ENCODE results near the gene UHRF1. TPM values are rescaled to one million over a fixed set of nuclear protein-coding genes. Genes with fewer than 3 reads are reported as not detected.

The UHRF1 gene
- total RNA-seq, 2 experiments from 2014 or later = 86.5 to 88.3 TPM

DNA sequence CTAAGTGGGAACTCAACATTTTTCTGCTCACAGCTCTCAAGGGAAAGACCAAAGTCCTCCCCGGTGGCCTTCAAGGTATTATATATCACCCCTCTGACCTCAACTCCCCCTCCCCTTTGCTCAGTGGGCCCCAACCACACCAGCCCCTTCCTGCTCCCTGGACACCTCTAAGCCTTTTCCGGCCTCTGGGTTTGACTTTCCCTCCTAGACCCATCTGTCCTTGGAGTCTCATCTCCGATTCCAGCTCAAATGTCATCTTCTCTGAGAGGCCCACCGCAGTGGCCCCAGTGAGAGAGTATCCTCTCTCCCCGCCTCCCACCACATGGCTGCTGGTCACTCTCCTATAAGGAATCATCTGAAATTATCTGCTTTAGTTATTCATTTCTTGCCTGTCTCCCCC, 941 bp upstream of the UHRF1 start:
- DNase-seq = no peak
- H3K9me3 Mint-ChIP-seq = no peaks in the 10 kb centered on the region
- ChIA-PET CTCF (interaction anchor here (0.8 kb wide), 1 partner anchor 117 kb away, joined by 3 read pairs; the partner anchor contains the start of gene FEM1A), POLR2A (interaction anchor here (1.0 kb wide), 1 partner anchor 58 kb away, joined by 3 read pairs; no protein-coding TSS in a partner anchor)
- no peak overlapping the region for H3K27ac Mint-ChIP-seq
- peaks cover 27% of the 10 kb centered on the region for H3K36me3 Mint-ChIP-seq (ENCODE audit: low read depth)
- H3K27me3 Mint-ChIP-seq = no peaks in the 10 kb centered on the region
- H3K4me1 Mint-ChIP-seq = peaks cover 28% of the 10 kb centered on the region
- peak overlapping the region; percentile 44 for H3K4me3 Mint-ChIP-seq

DNA sequence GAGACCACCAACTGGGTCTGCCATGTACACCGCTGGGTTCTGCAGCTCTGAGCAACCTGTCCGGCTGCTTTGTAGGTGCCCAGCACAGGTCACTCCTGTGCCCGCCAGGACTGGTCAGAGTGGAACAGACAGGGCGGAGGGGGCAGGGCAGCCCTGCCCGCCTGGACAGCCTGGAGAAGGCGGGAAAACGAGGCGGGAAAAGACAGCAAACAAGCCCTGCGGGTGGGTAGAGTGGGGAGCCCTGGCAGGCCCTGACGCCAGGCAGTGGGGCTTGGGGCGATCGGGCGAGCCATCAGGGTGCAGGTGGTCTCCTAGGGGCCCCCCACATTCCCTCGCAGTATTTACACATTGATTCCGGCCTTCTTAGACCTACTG, 533 bp upstream of the UHRF1 start:
- H3K36me3 Mint-ChIP-seq (ENCODE audit: low read depth) = peaks cover 31% of the 10 kb centered on the region
- ChIA-PET CTCF (interaction anchor here (0.8 kb wide), 1 partner anchor 118 kb away, joined by 3 read pairs; the partner anchor contains the start of gene FEM1A), POLR2A (interaction anchor here (0.7 to 1.7 kb wide), 3 partner anchors 40 to 60 kb away, joined by 3 to 4 read pairs (median 3); partner anchors contain the start of gene KDM4B)
- H3K4me3 Mint-ChIP-seq = peak overlapping the region; percentile 44
- H3K27ac Mint-ChIP-seq = no peak overlapping the region
- H3K9me3 Mint-ChIP-seq = no peaks in the 10 kb centered on the region
- no peak for DNase-seq
- H3K27me3 Mint-ChIP-seq = no peaks in the 10 kb centered on the region
- H3K4me1 Mint-ChIP-seq = peaks cover 33% of the 10 kb centered on the region

DNA sequence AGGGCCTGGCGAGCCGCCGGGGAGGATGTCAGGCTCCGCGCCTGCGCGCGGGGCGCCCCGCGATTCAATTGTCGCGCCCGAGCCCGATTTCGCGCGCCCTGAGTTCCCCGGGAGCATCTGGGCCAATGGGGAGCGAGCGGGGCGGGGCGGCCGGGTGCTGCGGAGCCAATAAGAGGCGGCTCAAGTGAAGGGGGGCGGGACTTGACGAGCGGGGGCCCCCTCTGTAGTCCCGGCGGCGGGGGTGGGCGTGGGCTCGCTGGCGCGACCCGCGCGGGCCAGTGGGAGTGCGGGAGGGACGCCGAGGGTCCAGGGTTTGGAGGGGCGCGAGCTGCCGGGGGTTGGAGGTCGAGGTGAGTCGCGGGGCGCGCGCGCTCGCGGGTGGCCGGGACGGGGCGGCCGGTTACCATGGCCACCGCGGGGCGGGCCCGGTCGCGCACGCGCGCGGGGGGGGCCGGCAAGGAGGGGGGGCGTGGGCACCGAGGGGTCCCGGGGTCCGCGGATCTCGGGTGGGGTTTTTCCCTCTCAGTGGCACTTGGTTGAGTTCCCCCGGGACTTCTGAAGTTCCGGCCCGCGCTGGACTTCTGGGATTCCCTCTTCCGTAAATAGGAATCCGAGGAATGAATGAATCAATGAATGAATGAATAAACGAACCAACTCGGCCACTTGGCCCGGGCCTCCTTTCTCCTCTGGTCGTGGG, 744 bp downstream of the UHRF1 start:
- Mint-ChIP-seq H3K27me3 (no peaks in the 10 kb centered on the region), H3K36me3 (ENCODE audit: low read depth) (peaks cover 42% of the 10 kb centered on the region), H3K4me3 (peak overlapping the region; percentile 83), H3K27ac (peak overlapping the region; percentile 90), H3K9me3 (no peaks in the 10 kb centered on the region), H3K4me1 (peaks cover 45% of the 10 kb centered on the region)
- peak; percentile 96 for DNase-seq
- ChIA-PET CTCF (interaction anchor here (0.6 kb wide), 1 partner anchor 55 kb away, joined by 5 read pairs; no protein-coding TSS in a partner anchor), POLR2A (interaction anchor here (1.7 to 3.5 kb wide), 3 partner anchors 37 to 101 kb away, joined by 4 to 19 read pairs (median 17); partner anchors contain the start of gene KDM4B)

GRCh38 chr19:4910594-4911281, 1.4 kb downstream of the UHRF1 start:
- H3K27ac Mint-ChIP-seq = peak overlapping the region; percentile 90
- CTCF ChIA-PET = interaction anchor here (0.6 to 5.4 kb wide), 15 partner anchors 38 to 893 kb away, joined by 3 to 76 read pairs (median 9); partner anchors contain the start of genes FEM1A, KDM4B and PLIN3
- H3K4me1 Mint-ChIP-seq = peaks cover 52% of the 10 kb centered on the region
- POLR2A ChIA-PET = interaction anchor here (1.2 to 8.0 kb wide), 9 partner anchors 37 to 121 kb away, joined by 3 to 65 read pairs (median 7); partner anchors contain the start of genes FEM1A, KDM4B and PLIN3
- H3K27me3 Mint-ChIP-seq = no peaks in the 10 kb centered on the region
- DNase-seq = peak; percentile 29
- H3K4me3 Mint-ChIP-seq = peak overlapping the region; percentile 83
- H3K36me3 Mint-ChIP-seq (ENCODE audit: low read depth) = peaks cover 47% of the 10 kb centered on the region
- no peaks in the 10 kb centered on the region for H3K9me3 Mint-ChIP-seq

GRCh38 chr19:4911314-4911713, 2.0 kb downstream of the UHRF1 start:
- H3K27ac Mint-ChIP-seq = peak overlapping the region; percentile 90
- POLR2A ChIA-PET = interaction anchor here (1.1 to 8.0 kb wide), 11 partner anchors 17 to 120 kb away, joined by 3 to 65 read pairs (median 5); partner anchors contain the start of genes FEM1A, KDM4B and PLIN3

GRCh38 chr19:4911786-4912672, 2.7 kb downstream of the UHRF1 start:
- Mint-ChIP-seq H3K4me3 (peak overlapping the region; percentile 83), H3K9me3 (no peaks in the 10 kb centered on the region), H3K36me3 (ENCODE audit: low read depth) (peaks cover 58% of the 10 kb centered on the region), H3K27ac (peak overlapping the region; percentile 90), H3K4me1 (peaks cover 63% of the 10 kb centered on the region), H3K27me3 (no peaks in the 10 kb centered on the region)
- POLR2A ChIA-PET = interaction anchor here (1.1 to 8.0 kb wide), 12 partner anchors 16 to 121 kb away, joined by 3 to 65 read pairs (median 4); partner anchors contain the start of genes FEM1A, KDM4B and PLIN3
- peak; percentile 76 for DNase-seq
- CTCF ChIA-PET = interaction anchor here (0.7 to 5.4 kb wide), 15 partner anchors 9 to 121 kb away, joined by 3 to 76 read pairs (median 9); partner anchors contain the start of genes ARRDC5, FEM1A, KDM4B and PLIN3

More at GRCh38 chr19:4911314-4911713, 2.0 kb downstream of the UHRF1 start:
- Mint-ChIP-seq H3K9me3 (no peaks in the 10 kb centered on the region), H3K4me1 (peaks cover 57% of the 10 kb centered on the region), H3K36me3 (ENCODE audit: low read depth) (peaks cover 52% of the 10 kb centered on the region), H3K27me3 (no peaks in the 10 kb centered on the region), H3K4me3 (peak overlapping the region; percentile 83)
- CTCF ChIA-PET = interaction anchor here (0.6 to 5.4 kb wide), 15 partner anchors 38 to 893 kb away, joined by 3 to 76 read pairs (median 9); partner anchors contain the start of genes FEM1A, KDM4B and PLIN3
- no peak for DNase-seq

DNA sequence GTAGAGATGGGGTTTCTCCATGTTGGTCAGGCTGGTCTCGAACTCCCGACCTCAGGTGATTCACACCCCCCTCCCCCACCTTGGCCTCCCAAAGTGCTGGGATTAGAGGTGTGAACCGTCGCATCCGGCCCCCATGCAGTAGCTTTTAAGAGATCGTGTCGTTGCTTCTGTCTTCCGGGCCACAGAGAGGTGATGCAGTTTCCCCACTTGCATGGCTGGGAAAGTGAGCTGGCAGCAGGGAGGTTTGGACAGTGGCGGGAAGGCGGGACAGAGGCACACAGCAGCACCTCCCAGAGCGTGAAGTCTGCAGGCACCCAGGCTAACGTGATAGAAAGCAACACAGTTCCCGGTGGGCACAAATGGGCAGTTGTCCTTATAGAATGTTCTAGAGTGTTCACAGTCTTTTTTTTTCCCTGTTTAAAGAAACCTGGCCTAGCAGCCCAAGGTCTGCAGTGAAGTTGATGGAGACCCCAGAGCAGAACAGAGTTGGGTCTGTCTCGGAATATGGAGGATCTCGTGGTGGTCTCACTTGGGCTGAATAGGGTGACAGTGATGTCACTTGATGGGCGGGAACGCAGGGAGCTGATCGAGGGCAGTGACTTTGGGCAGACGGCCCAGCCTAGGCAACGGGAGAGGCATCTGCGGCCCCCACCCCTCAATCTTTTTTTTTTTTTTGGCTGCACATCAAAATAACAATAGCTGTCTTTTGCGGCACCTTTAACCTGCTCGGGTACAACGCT, 4.9 kb downstream of the UHRF1 start:
- peaks cover 63% of the 10 kb centered on the region for H3K36me3 Mint-ChIP-seq (ENCODE audit: low read depth)
- H3K4me3 Mint-ChIP-seq = peak overlapping the region; percentile 93
- H3K9me3 Mint-ChIP-seq = no peaks in the 10 kb centered on the region
- H3K27ac Mint-ChIP-seq = peak overlapping the region; percentile 99
- H3K4me1 Mint-ChIP-seq = peaks cover 66% of the 10 kb centered on the region
- ChIA-PET CTCF (interaction anchor here (0.7 to 5.4 kb wide), 4 partner anchors 43 to 117 kb away, joined by 3 to 76 read pairs (median 6); no protein-coding TSS in a partner anchor), POLR2A (interaction anchor here (1.5 to 8.0 kb wide), 5 partner anchors 46 to 708 kb away, joined by 4 to 65 read pairs (median 9); partner anchors contain the start of genes KDM4B, PLIN3, SAFB and SAFB2)
- DNase-seq = peak; percentile 64
- no peaks in the 10 kb centered on the region for H3K27me3 Mint-ChIP-seq

GRCh38 chr19:4914736-4915501, 5.6 kb downstream of the UHRF1 start:
- H3K27ac Mint-ChIP-seq = peak overlapping the region; percentile 99
- peak; percentile 85 for DNase-seq
- H3K4me3 Mint-ChIP-seq = peak overlapping the region; percentile 93
- H3K4me1 Mint-ChIP-seq = peaks cover 66% of the 10 kb centered on the region
- ChIA-PET POLR2A (interaction anchor here (1.4 to 8.0 kb wide), 6 partner anchors 10 to 708 kb away, joined by 4 to 65 read pairs (median 8); partner anchors contain the start of genes KDM4B, PLIN3, SAFB and SAFB2), CTCF (interaction anchor here (0.9 to 5.4 kb wide), 4 partner anchors 44 to 117 kb away, joined by 3 to 76 read pairs (median 6); partner anchors contain the start of gene PLIN3)
- H3K27me3 Mint-ChIP-seq = no peaks in the 10 kb centered on the region
- H3K9me3 Mint-ChIP-seq = no peaks in the 10 kb centered on the region
- peaks cover 67% of the 10 kb centered on the region for H3K36me3 Mint-ChIP-seq (ENCODE audit: low read depth)

- H3K27ac Mint-ChIP-seq = peak overlapping the region; percentile 99
- ChIA-PET CTCF (interaction anchor here (0.6 to 1.6 kb wide), 6 partner anchors 41 to 125 kb away, joined by 3 to 6 read pairs (median 4); partner anchors contain the start of genes FEM1A and KDM4B), POLR2A (interaction anchor here (1.0 to 8.0 kb wide), 3 partner anchors 12 to 54 kb away, joined by 3 to 65 read pairs (median 15); partner anchors contain the start of genes KDM4B and PLIN3)
Observed at GRCh38 chr19:4916292-4917082, 7.2 kb downstream of the UHRF1 start.

More at GRCh38 chr19:4916292-4917082, 7.2 kb downstream of the UHRF1 start:
- H3K9me3 Mint-ChIP-seq = no peaks in the 10 kb centered on the region
- peak overlapping the region; percentile 93 for H3K4me3 Mint-ChIP-seq
- peak; percentile 47 for DNase-seq
- peaks cover 68% of the 10 kb centered on the region for H3K36me3 Mint-ChIP-seq (ENCODE audit: low read depth)
- H3K4me1 Mint-ChIP-seq = peaks cover 59% of the 10 kb centered on the region
- no peaks in the 10 kb centered on the region for H3K27me3 Mint-ChIP-seq
